CD1c-positive myeloid dendritic cell (primary cell): ENCODE measurements around the gene AZU1.
A peak's percentile ranks its signal among the peaks of the same experiment; 100 is the strongest.
"Not testable (repeated sequence)": the region's sequence is repeated elsewhere in the genome, so short reads cannot be mapped to it uniquely, and the experiment has no call there.

ENCODE experiments used
- DNase-seq: peaks from one replicate; pipeline ENCODE4 v3.0.0-alpha.2; 2016; ENCODE audit errors: extremely low spot score

AZU1 gene

DNA sequence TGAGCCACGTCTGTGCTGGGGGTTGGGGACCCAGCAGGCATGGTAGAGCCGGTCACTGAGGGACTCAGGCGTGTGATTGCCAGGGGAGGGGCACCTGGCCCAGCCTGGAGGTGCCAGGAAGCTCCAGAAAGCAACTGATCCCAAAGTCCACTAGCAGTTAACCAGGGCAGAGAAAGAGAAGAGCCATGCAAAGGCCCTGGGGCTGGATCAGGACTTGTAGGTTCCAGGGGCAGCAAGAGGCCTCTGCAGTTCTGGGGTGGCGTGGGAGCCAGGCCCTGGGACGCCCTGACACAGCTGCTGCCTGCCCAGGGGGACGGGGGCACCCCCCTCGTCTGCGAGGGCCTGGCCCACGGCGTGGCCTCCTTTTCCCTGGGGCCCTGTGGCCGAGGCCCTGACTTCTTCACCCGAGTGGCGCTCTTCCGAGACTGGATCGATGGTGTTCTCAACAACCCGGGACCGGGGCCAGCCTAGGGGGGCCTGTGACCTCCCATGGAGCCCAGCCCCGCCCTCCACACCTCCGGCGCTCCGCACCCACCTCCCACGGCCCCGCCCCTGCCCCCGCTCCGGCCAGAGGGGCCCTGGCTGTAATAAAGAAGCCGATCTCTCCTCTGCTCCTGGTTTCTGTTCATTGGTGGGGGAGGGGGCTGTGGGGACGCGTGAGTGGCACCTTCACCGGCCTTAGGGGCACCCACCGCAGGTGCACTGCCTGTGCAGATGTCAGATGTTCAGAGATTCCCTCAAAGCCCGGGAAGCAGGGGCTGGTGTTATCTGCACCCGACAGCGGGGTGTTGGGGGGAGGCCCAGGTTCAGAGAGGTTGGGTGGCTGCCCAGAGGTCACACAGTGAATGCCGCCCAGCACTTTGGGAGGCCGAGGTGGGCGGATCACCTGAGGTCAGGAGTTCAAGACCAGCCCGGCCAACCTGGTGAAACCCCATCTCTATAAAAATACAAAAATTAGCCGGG is 4.1 kb downstream of the AZU1 start:
- no peak for DNase-seq

DNA sequence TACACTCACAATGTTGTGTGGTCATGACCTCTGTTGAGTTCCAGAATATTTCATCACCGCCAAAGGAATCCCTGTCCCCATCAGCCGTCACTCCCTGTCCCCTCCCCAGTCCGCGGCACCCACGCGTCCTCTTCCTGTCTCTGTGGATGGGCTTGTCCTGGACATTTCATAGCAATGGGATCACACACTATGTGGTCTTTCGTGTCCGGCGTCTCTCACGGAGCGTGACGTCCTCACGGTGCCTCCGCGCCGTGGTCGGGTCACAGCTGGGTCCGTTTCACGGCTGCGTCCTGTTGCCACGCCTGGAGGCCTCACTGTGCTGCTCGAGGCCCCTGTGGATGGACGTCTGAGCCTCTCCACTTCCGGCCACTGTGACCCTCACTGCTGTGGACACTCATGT is 6.6 kb downstream of the AZU1 start:
- DNase-seq: no peak

DNA sequence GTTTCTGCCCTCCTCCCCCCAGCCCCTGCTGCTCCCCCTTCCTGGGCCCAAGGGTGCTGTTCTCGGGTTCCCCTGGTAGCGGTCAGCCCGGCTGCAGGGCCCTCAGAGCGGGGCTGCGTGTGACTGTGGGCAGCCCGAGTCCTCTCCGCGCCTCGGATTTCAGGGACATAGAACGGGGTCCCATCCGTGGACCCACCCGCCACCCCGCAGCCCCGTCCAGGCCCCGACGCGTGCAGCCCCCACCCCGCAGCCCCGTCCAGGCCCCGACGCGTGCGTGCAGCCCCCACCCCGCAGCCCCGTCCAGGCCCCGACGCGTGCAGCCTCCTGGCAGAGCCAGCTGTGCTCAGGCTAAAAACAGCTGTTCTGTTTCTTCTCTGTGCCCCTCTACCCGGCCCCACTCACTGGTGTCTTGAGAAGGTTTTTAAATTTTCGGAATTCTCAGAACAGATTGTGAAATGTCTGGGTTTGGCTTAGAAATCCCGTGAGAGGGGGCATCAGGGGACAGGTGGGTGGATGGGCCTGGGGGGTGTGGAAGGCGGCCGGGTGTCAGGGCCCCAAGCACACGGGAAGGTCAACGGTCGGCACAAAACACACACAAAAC is 7.7 kb downstream of the AZU1 start:
- no peak for DNase-seq

DNA sequence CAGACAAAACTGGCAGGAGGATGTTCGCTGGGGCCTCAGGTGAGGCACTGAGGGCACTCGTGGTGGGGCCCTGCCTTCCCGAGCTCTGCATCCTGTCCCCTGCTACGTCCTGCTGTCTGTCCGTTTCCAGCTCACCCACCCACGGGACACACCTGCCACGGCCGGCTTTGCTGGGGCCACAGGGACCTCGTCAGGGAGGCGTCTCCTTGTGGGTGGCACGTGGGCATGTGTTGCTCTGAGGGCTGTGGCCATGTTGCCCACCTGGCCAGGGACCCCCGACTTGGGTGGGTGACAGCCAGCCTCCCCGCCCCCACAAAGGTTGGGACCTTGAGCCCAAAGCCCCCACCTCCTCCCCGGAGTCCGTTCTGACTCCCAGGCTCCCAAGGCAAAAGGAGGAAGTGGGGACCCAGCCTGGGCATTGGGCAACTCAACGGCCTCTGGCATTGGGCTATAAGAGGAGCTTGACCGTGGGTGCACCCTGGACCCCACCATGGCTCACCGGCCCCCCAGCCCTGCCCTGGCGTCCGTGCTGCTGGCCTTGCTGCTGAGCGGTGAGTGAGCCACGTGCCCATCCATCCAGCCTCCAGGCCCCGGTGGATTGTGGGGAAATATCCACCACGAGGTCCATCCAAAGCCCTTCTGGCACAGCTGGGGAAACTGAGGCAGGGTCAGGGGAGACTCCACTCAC is 13.0 kb downstream of the AZU1 start, which contains the start of gene PRTN3:
PRTN3 (plus strand) TSS at position 481 of the 688 bp plus-strand sequence; CDS start at position 491, 10 bp downstream.
- peak; percentile 72 for DNase-seq

DNA sequence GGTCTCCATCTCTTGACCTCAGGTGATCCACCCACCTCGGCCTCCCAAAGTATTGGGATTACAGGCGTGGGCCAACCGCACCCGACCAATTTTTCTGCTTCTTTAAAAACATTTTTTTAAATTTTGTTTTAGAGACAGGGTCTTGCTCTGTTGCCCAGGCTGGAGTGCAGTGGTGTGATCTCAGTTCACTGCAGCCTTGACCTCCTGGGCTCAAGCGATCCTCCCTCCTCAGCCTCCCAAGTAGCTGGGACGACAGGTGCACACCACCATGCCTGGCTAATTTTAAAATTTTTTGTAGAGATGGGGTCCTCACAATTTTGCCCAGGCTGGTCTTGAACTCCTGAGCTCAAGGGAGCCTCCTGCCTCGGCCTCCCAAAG is 15.2 kb downstream of the AZU1 start:
- not testable (repeated sequence) for DNase-seq

DNA sequence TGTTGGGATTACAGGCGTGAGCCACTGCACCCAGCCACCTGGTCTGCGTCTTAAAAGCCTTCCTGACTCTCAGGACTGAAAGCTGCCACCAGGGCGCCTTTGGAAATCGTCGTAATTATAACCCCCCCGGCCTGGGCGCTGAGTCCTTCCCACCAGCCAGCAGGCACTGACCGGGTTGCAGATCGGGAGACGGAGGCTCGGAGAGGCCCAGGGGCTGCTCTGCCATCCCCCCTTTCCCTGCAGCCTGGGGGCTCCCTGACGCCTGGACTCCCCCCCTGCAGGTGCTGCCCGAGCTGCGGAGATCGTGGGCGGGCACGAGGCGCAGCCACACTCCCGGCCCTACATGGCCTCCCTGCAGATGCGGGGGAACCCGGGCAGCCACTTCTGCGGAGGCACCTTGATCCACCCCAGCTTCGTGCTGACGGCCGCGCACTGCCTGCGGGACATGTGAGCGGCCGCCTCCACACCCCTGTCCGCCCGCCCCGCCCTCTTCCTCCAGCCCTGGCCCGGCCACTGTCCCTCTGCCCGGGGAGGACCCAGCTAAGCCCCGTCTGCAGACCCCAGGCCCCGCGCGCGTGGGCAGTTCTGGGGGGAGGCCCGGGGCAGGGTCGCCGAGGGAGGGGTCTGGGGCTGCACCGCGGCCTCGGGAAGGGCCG is 15.7 kb downstream of the AZU1 start:
- peak; percentile 44 for DNase-seq

DNA sequence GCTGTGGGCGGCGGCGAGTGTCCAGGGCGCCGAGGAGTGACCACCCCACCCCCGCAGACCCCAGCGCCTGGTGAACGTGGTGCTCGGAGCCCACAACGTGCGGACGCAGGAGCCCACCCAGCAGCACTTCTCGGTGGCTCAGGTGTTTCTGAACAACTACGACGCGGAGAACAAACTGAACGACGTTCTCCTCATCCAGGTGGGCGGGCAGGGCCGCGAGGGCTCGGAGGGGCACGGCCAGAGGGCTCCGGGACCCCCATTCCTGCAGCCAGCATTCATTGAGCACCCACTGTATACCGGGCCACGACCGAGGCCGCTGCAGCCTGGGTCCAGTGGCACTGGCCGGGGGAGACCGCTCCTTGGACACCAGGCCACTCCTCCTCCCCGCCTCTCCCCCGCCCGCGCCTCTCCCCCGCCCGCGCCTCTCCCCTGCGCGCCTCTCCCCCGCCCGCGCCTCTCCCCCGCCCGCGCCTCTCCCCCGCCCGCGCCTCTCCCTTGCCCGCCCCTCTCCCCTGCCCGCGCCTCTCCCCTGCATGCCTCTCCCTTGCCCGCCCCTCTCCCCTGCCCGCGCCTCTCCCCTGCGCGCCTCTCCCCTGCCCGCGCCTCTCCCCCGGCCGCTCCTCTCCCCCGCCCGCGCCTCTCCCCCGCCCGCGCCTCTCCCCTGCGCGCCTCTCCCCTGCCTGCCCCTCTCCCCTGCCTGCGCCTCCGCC is 16.4 kb downstream of the AZU1 start:
- DNase-seq: no peak

DNA sequence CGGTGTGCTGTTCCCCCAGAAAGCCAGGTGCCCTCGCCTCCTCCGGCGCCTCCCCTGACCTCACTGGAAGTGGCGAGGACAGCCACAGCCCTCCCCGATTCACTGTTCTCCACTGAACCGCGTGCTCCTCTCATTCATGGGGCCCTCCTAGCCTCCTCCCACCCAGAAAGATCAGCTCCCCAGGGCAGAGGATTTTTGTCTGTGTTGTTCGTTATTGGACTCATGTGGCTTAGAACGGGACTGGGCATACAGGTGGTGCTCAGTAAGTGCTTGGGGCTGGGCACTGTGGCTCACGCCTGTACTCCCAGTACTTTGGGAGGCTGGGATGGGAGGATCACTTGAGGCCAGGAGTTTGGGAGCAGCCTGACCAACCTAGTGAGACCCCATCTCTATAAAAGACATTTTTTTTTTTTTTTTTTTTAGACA is 16.9 kb downstream of the AZU1 start:
- DNase-seq: no peak

DNA sequence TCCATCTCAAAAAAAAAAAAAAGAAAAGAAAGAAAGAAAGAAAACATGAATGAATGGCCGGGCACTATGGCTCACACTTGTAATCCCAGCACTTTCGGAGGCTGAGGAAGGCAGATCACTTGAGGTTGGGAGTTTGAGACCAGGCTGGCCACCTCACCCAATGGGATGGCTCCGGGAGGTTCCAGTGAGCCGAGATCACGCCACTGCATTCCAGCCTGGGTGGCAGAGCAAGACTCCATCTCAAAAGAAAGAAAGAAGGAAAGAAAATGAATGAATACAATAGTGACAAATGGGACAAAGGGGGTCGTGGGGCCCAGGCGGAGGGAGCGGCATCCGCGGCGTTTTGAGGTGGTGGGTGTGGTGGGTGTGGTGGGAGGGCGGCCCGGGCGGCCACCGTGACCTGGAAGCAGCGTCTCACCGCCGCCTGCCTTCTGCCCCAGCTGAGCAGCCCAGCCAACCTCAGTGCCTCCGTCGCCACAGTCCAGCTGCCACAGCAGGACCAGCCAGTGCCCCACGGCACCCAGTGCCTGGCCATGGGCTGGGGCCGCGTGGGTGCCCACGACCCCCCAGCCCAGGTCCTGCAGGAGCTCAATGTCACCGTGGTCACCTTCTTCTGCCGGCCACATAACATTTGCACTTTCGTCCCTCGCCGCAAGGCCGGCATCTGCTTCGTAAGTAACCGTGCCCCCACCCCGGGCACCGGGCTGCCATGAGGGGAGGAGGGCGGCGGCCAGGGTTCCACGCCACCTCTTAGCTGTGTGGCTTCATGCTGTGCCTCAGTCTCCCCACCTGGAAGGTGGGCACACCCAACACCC is 18.3 kb downstream of the AZU1 start:
- no peak for DNase-seq

DNA sequence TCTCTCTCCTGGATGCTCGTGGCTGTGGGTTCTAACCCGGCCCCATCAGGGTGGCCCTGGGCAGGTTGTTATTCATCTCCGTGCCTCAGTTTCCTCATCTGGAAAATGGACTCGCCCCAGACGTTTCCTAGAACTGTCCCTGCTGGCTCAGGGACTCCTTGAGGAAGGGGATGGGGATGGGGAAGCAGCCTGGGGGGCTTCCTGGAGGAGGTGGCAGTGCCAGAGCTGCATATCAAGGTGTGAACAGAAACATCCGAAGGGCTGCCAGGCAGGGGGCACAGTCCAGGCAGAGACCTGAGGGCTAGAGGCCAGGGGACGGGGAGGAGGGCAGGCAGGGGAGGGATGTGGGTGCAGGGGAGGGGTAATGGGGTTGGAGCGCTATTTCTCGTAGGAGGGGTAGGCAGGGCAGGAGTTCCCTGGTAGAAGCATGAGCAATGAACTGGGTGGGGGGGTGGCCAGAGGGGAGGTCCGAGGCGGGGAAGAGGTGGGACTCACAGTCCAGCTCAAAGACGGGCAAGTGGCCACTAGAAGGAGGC is 20.8 kb downstream of the AZU1 start:
- DNase-seq: peak; percentile 37

DNA sequence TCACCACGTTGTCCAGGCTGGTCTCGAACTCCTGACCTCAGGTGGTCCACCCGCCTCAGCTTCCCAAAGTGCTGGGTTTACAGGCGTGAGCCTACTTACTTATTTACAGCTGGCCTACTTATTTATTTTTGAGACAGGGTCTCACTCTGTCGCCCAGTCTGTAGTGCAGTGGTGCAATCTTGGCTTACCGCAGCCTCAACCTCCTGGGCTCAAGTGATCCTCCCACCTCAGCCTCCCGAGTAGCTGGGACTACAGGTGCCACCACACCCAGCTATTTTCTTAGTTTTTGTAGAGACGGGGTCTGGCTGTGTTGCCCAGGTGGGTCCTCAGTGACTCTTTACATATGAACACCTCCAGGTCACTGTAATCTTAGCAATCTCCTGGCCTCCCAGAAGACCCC is 21.6 kb downstream of the AZU1 start:
- not testable (repeated sequence) for DNase-seq

DNA sequence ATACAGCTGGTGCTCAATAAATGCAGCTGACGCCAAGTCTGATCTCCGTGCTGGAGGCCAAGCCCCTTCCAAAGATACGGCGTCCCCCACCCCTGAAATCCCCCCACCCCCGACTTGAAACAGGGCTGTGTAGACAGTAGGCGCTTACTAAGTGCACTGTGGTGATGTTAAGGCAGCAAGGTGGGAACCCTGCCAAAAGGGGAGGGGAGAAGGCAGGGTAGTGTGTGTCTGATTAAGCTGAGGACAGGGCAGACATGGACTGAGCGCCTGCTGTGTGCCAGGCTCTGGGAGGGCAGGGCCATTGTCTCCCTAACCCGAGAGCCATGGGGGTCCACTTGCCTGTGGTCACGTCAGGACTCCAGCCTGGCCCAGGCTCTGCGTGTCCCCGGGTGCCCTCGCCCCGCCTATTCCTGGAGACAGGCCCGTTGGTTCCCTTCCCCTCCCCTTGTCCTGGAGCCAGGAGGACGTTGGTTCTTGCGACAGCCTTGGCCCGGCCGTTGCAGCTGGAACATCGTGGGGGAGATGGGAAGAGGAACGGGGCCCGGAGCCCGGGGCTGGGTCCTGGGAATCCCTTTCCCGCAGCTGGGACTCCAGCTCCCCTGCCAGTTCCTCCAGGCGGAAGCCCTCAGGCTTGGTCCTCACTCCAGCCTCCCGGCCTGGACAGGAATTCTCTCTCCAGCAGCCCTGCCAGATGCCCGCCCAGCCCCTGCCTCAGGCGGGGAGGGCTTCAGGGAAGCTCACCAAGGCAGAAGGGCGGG is 22.8 kb downstream of the AZU1 start:
- peak; percentile 67 for DNase-seq

DNA sequence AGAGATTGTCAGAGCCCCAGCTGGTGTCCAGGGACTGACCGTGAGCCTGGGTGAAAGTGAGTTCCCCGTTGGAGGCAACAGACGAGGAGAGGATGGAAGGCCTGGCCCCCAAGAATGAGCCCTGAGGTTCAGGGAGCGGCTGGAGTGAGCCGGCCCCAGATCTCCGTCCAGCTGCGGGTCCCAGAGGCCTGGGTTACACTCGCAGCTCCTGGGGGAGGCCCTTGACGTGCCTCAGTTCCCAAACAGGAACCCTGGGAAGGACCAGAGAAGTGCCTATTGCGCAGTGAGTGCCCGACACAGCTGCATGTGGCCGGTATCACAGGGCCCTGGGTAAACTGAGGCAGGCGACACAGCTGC is 23.3 kb downstream of the AZU1 start:
- no peak for DNase-seq

DNA sequence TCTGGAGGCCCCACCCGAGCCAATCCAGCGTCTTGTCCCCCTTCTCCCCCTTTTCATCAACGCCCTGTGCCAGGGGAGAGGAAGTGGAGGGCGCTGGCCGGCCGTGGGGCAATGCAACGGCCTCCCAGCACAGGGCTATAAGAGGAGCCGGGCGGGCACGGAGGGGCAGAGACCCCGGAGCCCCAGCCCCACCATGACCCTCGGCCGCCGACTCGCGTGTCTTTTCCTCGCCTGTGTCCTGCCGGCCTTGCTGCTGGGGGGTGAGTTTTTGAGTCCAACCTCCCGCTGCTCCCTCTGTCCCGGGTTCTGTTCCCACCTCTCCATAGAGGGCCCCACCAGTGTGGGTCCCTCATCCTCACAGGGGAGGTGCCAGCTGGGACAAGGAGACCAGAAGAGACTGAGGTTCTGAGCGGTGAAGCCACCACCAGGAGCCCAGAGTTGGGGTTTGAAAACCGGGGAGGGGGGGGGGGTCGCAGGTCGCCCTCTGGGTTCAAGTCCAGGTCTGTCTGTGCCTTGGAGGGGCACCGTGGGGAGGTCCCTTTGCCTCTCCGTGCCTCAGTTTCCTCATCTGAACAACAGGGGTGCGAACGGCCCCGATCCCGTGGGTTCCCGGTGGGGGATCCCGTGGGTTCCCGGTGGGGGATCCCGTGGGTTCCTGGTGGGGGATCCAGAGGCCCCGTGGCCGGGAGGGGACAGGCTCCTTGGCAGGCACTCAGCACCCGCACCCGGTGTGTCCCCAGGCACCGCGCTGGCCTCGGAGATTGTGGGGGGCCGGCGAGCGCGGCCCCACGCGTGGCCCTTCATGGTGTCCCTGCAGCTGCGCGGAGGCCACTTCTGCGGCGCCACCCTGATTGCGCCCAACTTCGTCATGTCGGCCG is 24.7 kb downstream of the AZU1 start, which contains the start of gene ELANE:
ELANE (plus strand) TSS at position 168 of the 878 bp plus-strand sequence; CDS start at position 194, 26 bp downstream.
- no peak for DNase-seq

DNA sequence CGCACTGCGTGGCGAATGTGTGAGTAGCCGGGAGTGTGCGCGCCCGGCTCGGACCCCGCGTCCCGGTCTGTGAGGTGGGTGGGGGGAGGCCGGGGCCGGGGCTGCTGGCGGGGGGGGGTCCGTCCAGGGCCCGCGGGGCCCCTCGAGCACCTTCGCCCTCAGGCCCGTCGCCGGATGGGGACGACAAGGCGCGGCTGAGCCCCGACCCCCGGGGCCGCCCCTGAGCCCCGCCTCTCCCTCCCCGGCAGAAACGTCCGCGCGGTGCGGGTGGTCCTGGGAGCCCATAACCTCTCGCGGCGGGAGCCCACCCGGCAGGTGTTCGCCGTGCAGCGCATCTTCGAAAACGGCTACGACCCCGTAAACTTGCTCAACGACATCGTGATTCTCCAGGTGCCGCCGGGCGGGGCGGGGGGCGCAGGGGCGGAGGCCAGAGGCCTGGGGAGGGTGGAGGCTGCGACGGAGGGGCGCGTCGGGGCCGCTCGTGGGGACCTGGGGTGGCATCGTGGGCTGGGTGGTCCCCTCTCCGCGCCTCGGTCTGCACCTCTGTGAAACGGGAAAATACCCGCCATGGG is 25.5 kb downstream of the AZU1 start:
- DNase-seq: no peak

DNA sequence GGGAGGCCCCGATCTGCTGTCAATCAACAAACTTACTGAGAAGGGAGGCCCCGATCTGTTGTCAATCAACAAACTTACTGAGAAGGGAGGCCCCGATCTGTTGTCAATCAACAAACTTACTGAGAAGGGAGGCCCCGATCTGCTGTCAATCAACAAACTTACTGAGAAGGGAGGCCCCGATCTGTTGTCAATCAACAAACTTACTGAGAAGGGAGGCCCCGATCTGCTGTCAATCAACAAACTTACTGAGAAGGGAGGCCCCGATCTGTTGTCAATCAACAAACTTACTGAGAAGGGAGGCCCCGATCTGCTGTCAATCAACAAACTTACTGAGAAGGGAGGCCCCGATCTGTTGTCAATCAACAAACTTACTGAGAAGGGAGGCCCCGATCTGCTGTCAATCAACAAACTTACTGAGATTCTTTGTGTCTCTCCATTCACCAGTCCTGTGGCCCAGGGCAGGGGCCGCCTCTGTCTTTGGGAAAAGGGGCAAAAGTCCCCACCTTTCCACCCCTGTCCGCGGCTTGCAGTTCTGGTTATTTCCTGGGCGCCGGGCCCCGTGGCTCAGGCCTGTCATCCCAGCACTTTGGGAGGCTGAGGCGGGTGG is 26.1 kb downstream of the AZU1 start:
- not testable (repeated sequence) for DNase-seq

DNA sequence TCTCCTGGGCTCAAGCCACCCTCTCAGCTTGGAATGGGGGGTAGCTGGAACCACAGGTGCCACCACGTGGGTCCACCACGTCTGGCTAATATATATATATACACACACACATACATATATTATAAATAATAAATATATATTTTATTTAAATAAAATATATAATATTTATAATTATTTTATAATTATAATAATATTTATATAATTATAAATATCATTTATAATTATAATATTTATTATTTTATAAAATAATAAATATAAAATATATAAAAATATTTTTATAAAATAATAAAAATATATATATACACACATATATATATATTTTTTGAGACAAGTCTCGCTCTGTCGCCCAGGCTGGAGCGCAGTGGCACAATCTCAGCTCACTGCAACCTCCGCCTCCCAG is 26.9 kb downstream of the AZU1 start:
- DNase-seq: no peak

DNA sequence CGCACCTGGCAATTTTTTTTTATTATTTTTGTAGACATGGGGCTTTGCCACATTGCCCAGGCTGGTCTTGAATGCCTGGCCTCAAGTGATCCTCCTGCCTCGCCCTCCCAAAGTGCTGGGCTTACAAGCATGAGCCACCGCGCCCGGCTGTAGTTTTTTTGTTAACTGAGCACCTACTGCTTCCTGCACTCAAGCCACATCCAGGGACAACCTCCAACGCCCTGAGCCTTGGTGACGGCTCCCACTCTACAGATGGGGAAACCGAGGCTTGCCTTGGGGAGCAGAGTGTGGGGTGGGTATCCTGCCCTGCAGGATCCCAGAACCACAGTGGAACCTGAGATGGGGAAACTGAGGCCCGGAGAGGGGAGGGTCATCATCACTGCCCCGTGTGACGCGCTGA is 27.5 kb downstream of the AZU1 start:
- no peak for DNase-seq
